Liver (tissue), 9 donors: ENCODE data around the gene AOPEP. TPM values are rescaled to one million over a fixed set of nuclear protein-coding genes. Genes with fewer than 3 reads are reported as not detected.

Source experiments
- DNase-seq: peaks from one replicate; pipeline ENCODE4 v3.0.0-alpha.2; 2017; ENCODE audit warnings: low spot score
- H3K27ac ChIP-seq, 2 donors: one replicate each; pipeline ENCODE4 v1.7.0; 2013; ENCODE audit warnings: inconsistent platforms in 2 of 2, low read length in 2 of 2, control low read depth in 1 of 2, low read depth in 1 of 2, mild to moderate bottlenecking in 1 of 2
- H3K27me3 ChIP-seq, 4 donors: one replicate each; pipeline versions ENCODE4 v1.6.1 to v1.7.0; 2013; ENCODE audit warnings: low read length in 3 of 4, inconsistent platforms in 1 of 4, mild to moderate bottlenecking in 1 of 4, moderate library complexity in 1 of 4; ENCODE audit not compliant: control insufficient read depth in 4 of 4, insufficient read depth in 4 of 4
- H3K36me3 ChIP-seq, 4 donors: one replicate each; pipeline versions ENCODE4 v1.6.1 to v1.7.0; 2013; ENCODE audit warnings: low read length in 3 of 4, mild to moderate bottlenecking in 3 of 4, low read depth in 1 of 4, moderate library complexity in 1 of 4; ENCODE audit not compliant: control insufficient read depth in 4 of 4, insufficient read depth in 3 of 4
- H3K4me1 ChIP-seq, 4 donors: one replicate each; pipeline versions ENCODE4 v1.6.1 to v1.7.0; 2013; ENCODE audit warnings: low read length in 3 of 4, mild to moderate bottlenecking in 3 of 4, moderate library complexity in 1 of 4; ENCODE audit not compliant: control insufficient read depth in 4 of 4, insufficient read depth in 4 of 4
- H3K4me3 ChIP-seq, 3 donors: one replicate each; pipeline versions ENCODE4 v1.6.1 to v1.7.0; 2013; ENCODE audit warnings: low read length in 3 of 3, control low read depth in 1 of 3, low read depth in 1 of 3, mild to moderate bottlenecking in 1 of 3
- H3K9ac ChIP-seq, 2 donors: one replicate each; pipeline ENCODE4 v1.7.0; 2013; ENCODE audit warnings: low read length in 2 of 2, mild to moderate bottlenecking in 2 of 2, moderate library complexity in 2 of 2, control low read depth in 1 of 2, low read depth in 1 of 2
- H3K9me3 ChIP-seq, 4 donors: one replicate each; pipeline versions ENCODE4 v1.6.1 to v1.7.0; 2013; ENCODE audit warnings: low read length in 3 of 4; ENCODE audit not compliant: control insufficient read depth in 4 of 4
- ATF3 ChIP-seq: IDR thresholded peaks from 2 replicates; pipeline ENCODE4 v1.6.1; 2016; ENCODE audit warnings: antibody characterized with exemption
- CTCF ChIP-seq: fragments of 150-350 bp; IDR thresholded peaks from 2 replicates; pipeline ENCODE4 v1.5.1; 2017; ENCODE audit warnings: improper control_type of control experiment, low read depth, low read length; ENCODE audit not compliant: missing input control
- EGR1 ChIP-seq, 2 donors: IDR thresholded peaks; 2 replicates each; pipeline ENCODE4 v1.6.1; 2016 to 2018; ENCODE audit warnings: antibody characterized with exemption in 2 of 2, low read depth in 2 of 2
- FOXA1 ChIP-seq: IDR thresholded peaks from 2 replicates; pipeline ENCODE4 v1.6.1; 2016; ENCODE audit warnings: antibody characterized with exemption
- FOXA2 ChIP-seq: IDR thresholded peaks from 2 replicates; pipeline ENCODE4 v1.6.1; 2016; ENCODE audit warnings: antibody characterized with exemption
- GABPA ChIP-seq, 2 donors: IDR thresholded peaks in 1 of 2; conservative IDR thresholded peaks in 1 of 2; 2 replicates each; pipeline ENCODE4 v1.6.1; 2016; ENCODE audit warnings: antibody characterized with exemption in 2 of 2, mild to moderate bottlenecking in 1 of 2, moderate library complexity in 1 of 2
- HNF4G ChIP-seq: IDR thresholded peaks from 2 replicates; pipeline ENCODE4 v1.6.1; 2016; ENCODE audit warnings: antibody characterized with exemption
- MAX ChIP-seq: IDR thresholded peaks from 2 replicates; pipeline ENCODE4 v1.6.1; 2016; ENCODE audit warnings: antibody characterized with exemption
- NR2F2 ChIP-seq: IDR thresholded peaks from 2 replicates; pipeline ENCODE4 v1.6.1; 2016; ENCODE audit warnings: antibody characterized with exemption
- RAD21 ChIP-seq, 2 donors: IDR thresholded peaks; 2 replicates each; pipeline ENCODE4 v1.6.1; 2016; ENCODE audit warnings: antibody characterized with exemption in 2 of 2, mild to moderate bottlenecking in 2 of 2
- REST ChIP-seq: IDR thresholded peaks from 2 replicates; pipeline ENCODE4 v1.6.1; 2016; ENCODE audit warnings: antibody characterized with exemption, mild to moderate bottlenecking
- RXRA ChIP-seq, 2 donors: IDR thresholded peaks; 2 replicates each; pipeline ENCODE4 v1.6.1; 2017 to 2018; ENCODE audit warnings: antibody characterized with exemption in 2 of 2, mild to moderate bottlenecking in 1 of 2
- SP1 ChIP-seq: IDR thresholded peaks from 2 replicates; pipeline ENCODE4 v1.6.1; 2018; ENCODE audit warnings: antibody characterized with exemption, mild to moderate bottlenecking
- TAF1 ChIP-seq: conservative IDR thresholded peaks from 2 replicates; pipeline ENCODE4 v1.6.1; 2016; ENCODE audit warnings: antibody characterized with exemption, mild to moderate bottlenecking
- YY1 ChIP-seq: IDR thresholded peaks from 2 replicates; pipeline ENCODE4 v1.6.1; 2016; ENCODE audit warnings: antibody characterized with exemption, mild to moderate bottlenecking
- ZBTB33 ChIP-seq: IDR thresholded peaks from 2 replicates; pipeline ENCODE4 v1.6.1; 2016; ENCODE audit warnings: antibody characterized with exemption
- whole genome bisulfite sequencing: extraction: QIAGEN DNeasy Blood & Tissue Kit; methylation state at CpG from one replicate; pipeline ENCODE4 v1.1.7; 2013; 5-methylcytosine and 5-hydroxymethylcytosine counted together
- polyA plus RNA-seq, 2 donors: library from polyadenylated mRNA; stranded (reverse) in 1 of 2; unstranded in 1 of 2; fragments of 200-250 nt in 1 of 2; fragments of >200 nt in 1 of 2; fragmentation: Nextera tagmentation in 1 of 2; extraction: Ambion mirVana in 1 of 2; gene quantifications; one replicate each; pipeline versions ENCODE4 v1.2.1 to v1.2.3, GENCODE V29; 2013 to 2015
- total RNA-seq, 2 donors: library from RNA; depleted of rRNA; stranded (reverse); fragments of >200 nt; gene quantifications; one replicate each; pipeline ENCODE4 v1.2.3, GENCODE V29; 2014
- donor health status: healthy.
- donor health status: healthy.
- donor health status: healthy.
- donor health status: healthy.
- donor health status: healthy.

Gene AOPEP
- total and polyA plus RNA-seq, 4 donors: 22.2 to 77.1 (median 34.8) TPM

GRCh38 chr9:95055851-95056551, 329.5 kb downstream of the AOPEP start:
- no peaks in the 10 kb centered on the region for H3K27me3 ChIP-seq
- H3K9ac ChIP-seq: peak overlapping the region in 1 of 2 donors; percentile 63
- H3K4me1 ChIP-seq: peaks cover 0 to 64% (median 52%) of the 10 kb centered on the region in 4 donors
- H3K27ac ChIP-seq: peak overlapping the region; percentile 68 to 70
- DNase-seq: no peak
- TF ChIP-seq GABPA (IDR thresholded peaks at IDR 0.05 in 1 of 2, conservative IDR thresholded peaks at IDR 0.05 in 1 of 2): no peak
- H3K9me3 ChIP-seq: no peaks in the 10 kb centered on the region
- H3K36me3 ChIP-seq: peaks cover 3 to 38% (median 17%) of the 10 kb centered on the region in 4 donors
- 65% methylated on average over 15 of the region's 15 CpGs for WGBS
- H3K4me3 ChIP-seq: no peak overlapping the region

- Histone ChIP-seq H3K4me3 (no peak overlapping the region), H3K27ac (peak overlapping the region in 1 of 2 donors; percentile 11), H3K4me1 (peaks cover 2 to 69% (median 57%) of the 10 kb centered on the region in 4 donors), H3K9me3 (no peaks in the 10 kb centered on the region), H3K9ac (no peak overlapping the region), H3K36me3 (peaks cover 3 to 47% (median 25%) of the 10 kb centered on the region in 4 donors), H3K27me3 (no peaks in the 10 kb centered on the region)
- TF ChIP-seq CTCF: no peak
- TF ChIP-seq YY1: no peak
- no peak for TF ChIP-seq EGR1 (IDR thresholded peaks at IDR 0.05; ENCODE audit: low read depth in 2 of 2)
- no peak for TF ChIP-seq NR2F2
- no peak for TF ChIP-seq FOXA1
- TF ChIP-seq ZBTB33: no peak
- TF ChIP-seq TAF1: no peak
- no peak for TF ChIP-seq RAD21 (IDR thresholded peaks at IDR 0.05)
- TF ChIP-seq MAX: no peak
- TF ChIP-seq HNF4G: no peak
- TF ChIP-seq ATF3: no peak
- TF ChIP-seq SP1: no peak
- no peak for TF ChIP-seq RXRA (IDR thresholded peaks at IDR 0.05)
- TF ChIP-seq GABPA (IDR thresholded peaks at IDR 0.05 in 1 of 2, conservative IDR thresholded peaks at IDR 0.05 in 1 of 2): no peak
- TF ChIP-seq FOXA2: no peak
- TF ChIP-seq REST: no peak
- WGBS: 58% methylated on average over 10 of the region's 10 CpGs
- no peak for DNase-seq
Observed at GRCh38 chr9:95057101-95057500, 330.6 kb downstream of the AOPEP start.
